Panc1 (cell line): ENCODE results near the gene PTPRF. TPM values are rescaled to one million over a fixed set of nuclear protein-coding genes. Genes with fewer than 3 reads are reported as not detected.

Experiments used
- ATAC-seq: fragments of 200-7000 bp; cut with Tn5 transposase; 2 replicates; pipeline ENCODE4 v1.9.1; 2020; ENCODE audit warnings: mild to moderate bottlenecking, moderate library complexity
- BruUV-seq: library from RNA; stranded (reverse); fragments of 400-500 nt; replicated peaks from 2 replicates; lab custom pipeline; 2021; lab: Mats Ljungman, UMichigan
- CTCF ChIA-PET: fragments of 300-600 bp; sonication (Branson Sonifier 250); formaldehyde crosslinking; loops from one replicate; lab custom pipeline; 2022; ENCODE audit warnings: antibody characterized with exemption; lab: Charles Lee
- POLR2A ChIA-PET: fragments of 300-600 bp; sonication (Branson Sonifier 250); formaldehyde crosslinking; loops from one replicate; lab custom pipeline; 2022; ENCODE audit warnings: antibody characterized with exemption; lab: Charles Lee
- DNase-seq: peaks from one replicate; pipeline ENCODE4 v3.0.0-alpha.2; 2010; ENCODE audit warnings: low read depth, low spot score
- H3K27ac ChIP-seq: 2 replicates; pipeline ENCODE4 v1.5.1; 2011; ENCODE audit warnings: mild to moderate bottlenecking, low read length, inconsistent platforms
- H3K27me3 ChIP-seq: fragments of 200-500 bp; sonication (Bioruptor generic); 2 replicates; pipeline ENCODE4 v1.6.0; 2014; ENCODE audit warnings: low read length, inconsistent platforms; ENCODE audit not compliant: control insufficient read depth, insufficient read depth
- H3K36me3 ChIP-seq: fragments of 200-500 bp; sonication (Bioruptor generic); 2 replicates; pipeline ENCODE4 v1.5.1; 2014; ENCODE audit warnings: inconsistent platforms, mild to moderate bottlenecking, low read length, moderate library complexity; ENCODE audit not compliant: control insufficient read depth, insufficient read depth
- H3K4me1 ChIP-seq: 2 replicates; pipeline ENCODE4 v1.5.1; 2011; ENCODE audit warnings: inconsistent platforms, mild to moderate bottlenecking, low read length, moderate library complexity; ENCODE audit not compliant: control insufficient read depth, insufficient read depth
- H3K4me3 ChIP-seq, 2 experiments: 2 replicates each; pipeline ENCODE4 v1.5.1; 2011 to 2012; ENCODE audit warnings: low read depth in 2 of 2, low read length in 2 of 2, mild to moderate bottlenecking in 2 of 2, inconsistent platforms in 1 of 2, moderate library complexity in 1 of 2
- H3K9me3 ChIP-seq: fragments of 200-500 bp; sonication (Bioruptor generic); 2 replicates; pipeline ENCODE4 v1.5.1; 2014; ENCODE audit warnings: low read depth, mild to moderate bottlenecking, inconsistent platforms, low read length, moderate library complexity; ENCODE audit not compliant: control insufficient read depth, insufficient read depth
- CTCF ChIP-seq: fragments of 450-650 bp; IDR thresholded peaks from 2 replicates; pipeline ENCODE4 v1.5.1; 2017; ENCODE audit warnings: mild to moderate bottlenecking
- POLR2AphosphoS5 ChIP-seq: IDR thresholded peaks from 2 replicates; pipeline ENCODE4 v1.6.1; 2012; ENCODE audit warnings: mild to moderate bottlenecking, low read depth, low read length, moderate library complexity
- REST ChIP-seq, 2 experiments: IDR thresholded peaks; 2 replicates each; pipeline ENCODE4 v1.6.1; 2011 to 2012; ENCODE audit warnings: low read depth in 2 of 2, control low read depth in 1 of 2, low read length in 1 of 2, mild to moderate bottlenecking in 1 of 2, moderate library complexity in 1 of 2; ENCODE audit not compliant: insufficient read depth in 1 of 2
- SIN3A ChIP-seq: IDR thresholded peaks from 2 replicates; pipeline ENCODE4 v1.6.1; 2012; ENCODE audit warnings: low read depth, mild to moderate bottlenecking, low read length, moderate library complexity, borderline replicate concordance; ENCODE audit not compliant: insufficient read depth
- TCF7L2 ChIP-seq: IDR thresholded peaks from 2 replicates; pipeline ENCODE4 v1.6.1; 2011; ENCODE audit warnings: mild to moderate bottlenecking, low read depth, low read length, inconsistent platforms
- in situ Hi-C: cut with HindIII; loops from 2 replicates; pipeline ENCODE4 v1.10.0; 2016; ENCODE audit warnings: low sequenced_read_pairs, low pct_unique_long_range_greater_than_20kb
- intact Hi-C: fragments of 100-400 bp; cut with micrococcal nuclease; formaldehyde crosslinking; loops from one replicate; pipeline ENCODE4 v1.10.0; 2022; ENCODE audit not compliant: unreplicated experiment
- total RNA-seq: library from RNA; stranded (reverse); gene quantifications from one replicate; pipeline ENCODE4 v1.2.1, GENCODE V29; 2021; ENCODE audit not compliant: unreplicated experiment

PTPRF gene
- total RNA-seq, 1 experiment from 2014 or later: 77.5 TPM

GRCh38 chr1:43509007-43509739, 21.5 kb upstream of the PTPRF start:
- H3K4me1 ChIP-seq: no peaks in the 10 kb centered on the region
- H3K27me3 ChIP-seq: no peaks in the 10 kb centered on the region
- no peak overlapping the region for H3K4me3 ChIP-seq
- no peak overlapping the region for H3K27ac ChIP-seq
- POLR2A ChIA-PET: no interaction called here
- TF ChIP-seq REST (IDR thresholded peaks at IDR 0.05; ENCODE audit: insufficient read depth in 1 of 2, low read depth in 2 of 2, low read length in 1 of 2): no peak
- TF ChIP-seq CTCF: no peak
- no peak for TF ChIP-seq SIN3A
- no peak for TF ChIP-seq POLR2AphosphoS5
- TF ChIP-seq TCF7L2: no peak
- DNase-seq: no peak
- in situ Hi-C loops: no loop called here
- BruUV-seq: no TSS peak
- H3K36me3 ChIP-seq: no peaks in the 10 kb centered on the region
- CTCF ChIA-PET: no interaction called here
- H3K9me3 ChIP-seq: no peaks in the 10 kb centered on the region
- intact Hi-C loops: no loop called here
- ATAC-seq: no peak

- CTCF ChIA-PET: interaction anchor here (0.5 kb wide), 1 partner anchor 102 kb away, joined by 3 read pairs; no protein-coding TSS in a partner anchor
- in situ Hi-C loops: no loop called here
Observed at GRCh38 chr1:43509740-43510375, 20.8 kb upstream of the PTPRF start.

More at GRCh38 chr1:43509740-43510375, 20.8 kb upstream of the PTPRF start:
- Histone ChIP-seq H3K36me3 (no peaks in the 10 kb centered on the region), H3K27ac (no peak overlapping the region), H3K4me1 (no peaks in the 10 kb centered on the region), H3K9me3 (no peaks in the 10 kb centered on the region), H3K4me3 (no peak overlapping the region), H3K27me3 (no peaks in the 10 kb centered on the region)
- DNase-seq (no peak), ATAC-seq (no peak)
- POLR2A ChIA-PET: no interaction called here
- intact Hi-C loops: no loop called here
- BruUV-seq: no TSS peak
- TF ChIP-seq POLR2AphosphoS5 (no peak), REST (IDR thresholded peaks at IDR 0.05; ENCODE audit: insufficient read depth in 1 of 2, low read depth in 2 of 2, low read length in 1 of 2) (no peak), SIN3A (no peak), TCF7L2 (no peak), CTCF (no peak)
